PC-3 (cell line): ENCODE data around the gene GBA2.

Experiments
- EZH2phosphoT487 ChIP-seq: fragments of 300-600 bp; sonication (generic); IDR thresholded peaks from 2 replicates; pipeline ENCODE4 v1.6.1; 2018; ENCODE audit warnings: mild to moderate bottlenecking, antibody characterized with exemption, low read length, borderline replicate concordance
- TF ChIP-seq, protein P1 (sequence below): fragments of 300-600 bp; sonication (generic); conservative IDR thresholded peaks from 2 replicates; pipeline ENCODE4 v1.5.1; 2017; ENCODE audit warnings: antibody characterized with exemption, low read depth, mild to moderate bottlenecking, low read length

DNA sequence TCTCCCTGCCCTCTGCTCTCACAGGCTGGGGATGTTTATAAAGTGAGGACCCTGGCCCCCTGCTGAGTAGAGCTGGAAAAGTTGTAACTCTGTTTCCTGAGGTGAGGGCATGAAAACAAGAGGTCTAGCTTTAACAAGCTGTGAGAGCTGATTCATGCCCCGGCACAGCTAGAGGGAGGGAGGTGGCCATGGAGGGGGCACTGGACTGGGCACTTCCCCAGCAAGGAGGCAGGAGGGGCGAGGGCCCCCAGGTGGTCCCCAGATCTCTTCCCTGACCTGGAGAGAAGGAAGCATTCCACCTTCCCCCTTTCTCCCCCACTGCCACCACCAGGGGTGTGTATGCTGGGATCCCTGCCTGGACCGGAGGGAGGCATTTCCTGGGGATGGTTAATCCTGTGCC is 5.2 kb upstream of the GBA2 start, which contains the start of gene MSMP:
- TF ChIP-seq, protein P1, sequence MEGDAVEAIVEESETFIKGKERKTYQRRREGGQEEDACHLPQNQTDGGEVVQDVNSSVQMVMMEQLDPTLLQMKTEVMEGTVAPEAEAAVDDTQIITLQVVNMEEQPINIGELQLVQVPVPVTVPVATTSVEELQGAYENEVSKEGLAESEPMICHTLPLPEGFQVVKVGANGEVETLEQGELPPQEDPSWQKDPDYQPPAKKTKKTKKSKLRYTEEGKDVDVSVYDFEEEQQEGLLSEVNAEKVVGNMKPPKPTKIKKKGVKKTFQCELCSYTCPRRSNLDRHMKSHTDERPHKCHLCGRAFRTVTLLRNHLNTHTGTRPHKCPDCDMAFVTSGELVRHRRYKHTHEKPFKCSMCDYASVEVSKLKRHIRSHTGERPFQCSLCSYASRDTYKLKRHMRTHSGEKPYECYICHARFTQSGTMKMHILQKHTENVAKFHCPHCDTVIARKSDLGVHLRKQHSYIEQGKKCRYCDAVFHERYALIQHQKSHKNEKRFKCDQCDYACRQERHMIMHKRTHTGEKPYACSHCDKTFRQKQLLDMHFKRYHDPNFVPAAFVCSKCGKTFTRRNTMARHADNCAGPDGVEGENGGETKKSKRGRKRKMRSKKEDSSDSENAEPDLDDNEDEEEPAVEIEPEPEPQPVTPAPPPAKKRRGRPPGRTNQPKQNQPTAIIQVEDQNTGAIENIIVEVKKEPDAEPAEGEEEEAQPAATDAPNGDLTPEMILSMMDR: no peak
- no peak for TF ChIP-seq EZH2phosphoT487
